ENCODE measurements around the gene PALLD.

GRCh38 chr4:168540503-168541265 lies 43.8 kb downstream of the PALLD start:
- TF ChIP-seq CTCF (IDR thresholded peaks at IDR 0.05) (no peak), POLR2A (IDR thresholded peaks at IDR 0.05) (no peak)

Data from right lobe of liver (tissue), 4 donors.